GM19397 (cell line): ENCODE data around the gene ANKRD6.

Experiments used
- ATAC-seq: cut with Tn5 transposase; IDR thresholded peaks from one replicate; pipeline ENCODE4 v1.9.1; 2021; ENCODE audit warnings: mild to moderate bottlenecking, moderate library complexity; ENCODE audit not compliant: unreplicated experiment

ANKRD6 gene

GRCh38 chr6:89555806-89556205 is 122.9 kb downstream of the ANKRD6 start:
- no peak for ATAC-seq

DNA sequence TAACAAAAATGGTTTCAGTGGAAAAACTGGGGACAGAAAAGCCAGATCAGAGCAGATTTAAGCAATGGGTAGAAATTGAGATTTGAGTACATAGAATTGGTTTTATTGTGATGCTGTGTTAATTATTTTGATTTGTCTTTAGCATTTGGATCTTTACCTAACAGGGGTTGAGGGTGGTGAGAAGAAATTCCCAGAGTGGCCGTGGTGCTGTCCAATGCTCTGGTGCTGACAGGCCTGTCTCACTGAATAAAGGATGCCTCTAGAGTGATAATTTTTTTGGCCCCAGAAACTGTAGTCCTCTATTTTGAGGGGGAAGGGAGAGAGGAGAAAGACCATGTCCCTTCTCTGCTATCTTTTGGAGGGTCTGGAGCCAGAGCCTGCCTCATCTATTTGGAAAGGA is 126.5 kb downstream of the ANKRD6 start:
- ATAC-seq = no peak

DNA sequence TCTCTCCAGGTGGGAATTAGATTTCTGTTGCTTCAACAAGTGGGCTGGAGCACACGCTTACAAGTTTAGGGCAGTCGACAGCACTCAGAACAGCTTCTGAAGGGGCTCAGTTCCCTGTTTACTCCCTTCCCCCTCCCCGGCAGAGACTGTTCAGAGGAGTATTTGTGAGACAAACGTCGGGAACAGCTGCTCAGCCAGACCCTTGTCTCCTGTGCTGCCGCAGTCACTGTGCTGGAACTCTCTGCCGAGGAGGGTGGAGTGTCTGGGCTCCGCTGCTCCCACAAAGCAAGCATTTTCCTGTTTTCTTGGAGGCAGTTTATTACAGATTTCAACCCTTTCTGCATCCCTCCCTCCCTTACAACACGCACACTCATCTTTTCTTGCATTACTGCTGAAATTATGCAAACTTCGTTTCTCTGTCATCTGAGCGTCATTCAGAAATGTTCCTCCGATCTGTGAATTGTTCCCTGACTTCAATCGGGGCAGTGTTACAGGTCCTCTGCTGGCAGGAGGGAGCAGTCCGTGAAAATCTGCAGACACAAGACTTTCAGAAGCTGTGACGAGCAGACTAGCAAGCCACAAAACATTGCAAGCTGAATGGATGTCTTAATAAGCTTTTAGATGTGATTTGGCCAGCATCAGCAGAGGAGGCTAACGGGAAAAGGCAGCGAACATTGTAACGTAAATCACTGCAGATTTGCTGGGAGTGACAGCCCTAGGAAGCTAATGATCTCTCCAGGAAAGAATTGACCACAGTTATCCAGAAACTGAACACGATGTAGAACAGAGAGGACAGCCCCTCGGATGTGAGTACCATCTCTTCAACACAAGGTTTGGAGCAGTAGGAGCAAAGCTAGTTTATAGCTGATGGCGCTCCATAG is 129.4 kb downstream of the ANKRD6 start:
- no peak for ATAC-seq

GRCh38 chr6:89563866-89564265 is 130.9 kb downstream of the ANKRD6 start:
- no peak for ATAC-seq

DNA sequence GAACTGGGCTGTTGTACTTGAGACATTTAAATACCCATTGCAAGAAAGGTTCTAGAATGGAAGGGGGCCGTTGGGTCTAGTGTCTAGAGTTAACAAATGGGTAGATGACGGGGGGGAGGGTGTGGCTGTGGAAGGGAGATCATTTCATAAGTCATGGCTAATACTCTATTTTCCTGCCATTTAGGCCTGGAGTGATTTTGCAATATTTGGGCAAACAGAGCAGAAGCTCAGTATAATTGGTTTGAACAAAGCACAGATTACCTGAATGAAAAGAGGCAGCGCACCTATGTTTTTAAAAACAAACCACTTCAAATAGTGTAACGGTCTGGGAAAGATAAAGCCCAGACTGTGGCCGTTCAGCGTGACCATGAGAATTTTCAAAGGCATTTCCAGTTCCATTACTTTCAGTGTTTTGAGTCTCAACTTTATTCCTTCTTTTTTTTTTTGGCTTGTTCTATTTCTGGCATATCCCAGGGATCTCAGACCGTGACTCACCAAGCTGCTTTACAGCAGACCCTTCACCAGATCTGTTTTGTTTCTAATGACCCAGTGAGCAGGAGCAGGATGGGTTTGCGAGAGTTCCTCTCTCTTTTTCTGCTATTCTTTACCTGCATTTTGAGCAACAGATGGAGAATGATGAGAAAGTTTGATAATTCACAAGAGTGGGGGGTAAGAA is 131.9 kb downstream of the ANKRD6 start:
- ATAC-seq = no peak

GRCh38 chr6:89566008-89566800 is 133.3 kb downstream of the ANKRD6 start:
- ATAC-seq = no peak

- no peak for ATAC-seq
These were observed 134.1 kb downstream of the ANKRD6 start for GRCh38 chr6:89566930-89567629.

DNA sequence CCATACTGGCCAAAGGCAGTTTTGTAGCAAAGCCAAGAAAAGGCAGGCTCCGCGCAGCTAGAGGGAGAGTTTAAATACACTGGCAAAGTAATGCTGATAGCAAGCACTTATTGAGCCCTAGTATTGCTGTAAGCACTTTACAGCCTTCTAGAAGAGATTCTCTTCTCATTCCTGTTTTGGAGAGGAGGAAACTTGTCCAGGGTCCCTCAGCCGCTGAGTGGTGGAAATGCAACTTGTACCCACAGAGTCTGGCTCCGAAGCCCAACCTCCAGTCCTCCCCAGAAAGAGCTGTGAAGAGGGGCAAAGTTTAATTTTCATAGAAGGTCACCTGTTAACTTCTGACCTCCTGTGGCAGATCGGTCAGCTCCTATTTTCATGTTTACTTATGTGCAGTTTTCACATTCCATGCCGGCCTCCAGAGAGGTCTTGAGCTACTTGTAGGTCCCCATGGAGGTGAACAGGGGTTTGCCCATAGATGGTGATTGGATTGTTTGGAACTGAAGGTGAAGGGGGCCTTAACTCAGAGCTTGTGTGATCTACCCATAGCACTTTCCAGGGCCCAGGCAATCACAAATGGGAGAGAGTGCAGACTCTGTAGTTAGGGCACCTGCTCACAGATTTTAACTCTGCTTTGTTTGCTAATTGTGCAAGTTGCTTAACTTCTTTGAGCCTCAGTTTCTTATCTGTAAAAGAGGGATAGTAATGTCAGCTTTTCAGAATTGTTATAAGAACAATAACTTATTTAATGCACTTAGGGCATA is 134.9 kb downstream of the ANKRD6 start:
- ATAC-seq = no peak

GRCh38 chr6:89574910-89575561 is 142.1 kb downstream of the ANKRD6 start:
- ATAC-seq = no peak

- ATAC-seq = no peak
These were observed 142.6 kb downstream of the ANKRD6 start for GRCh38 chr6:89575562-89575960.

DNA sequence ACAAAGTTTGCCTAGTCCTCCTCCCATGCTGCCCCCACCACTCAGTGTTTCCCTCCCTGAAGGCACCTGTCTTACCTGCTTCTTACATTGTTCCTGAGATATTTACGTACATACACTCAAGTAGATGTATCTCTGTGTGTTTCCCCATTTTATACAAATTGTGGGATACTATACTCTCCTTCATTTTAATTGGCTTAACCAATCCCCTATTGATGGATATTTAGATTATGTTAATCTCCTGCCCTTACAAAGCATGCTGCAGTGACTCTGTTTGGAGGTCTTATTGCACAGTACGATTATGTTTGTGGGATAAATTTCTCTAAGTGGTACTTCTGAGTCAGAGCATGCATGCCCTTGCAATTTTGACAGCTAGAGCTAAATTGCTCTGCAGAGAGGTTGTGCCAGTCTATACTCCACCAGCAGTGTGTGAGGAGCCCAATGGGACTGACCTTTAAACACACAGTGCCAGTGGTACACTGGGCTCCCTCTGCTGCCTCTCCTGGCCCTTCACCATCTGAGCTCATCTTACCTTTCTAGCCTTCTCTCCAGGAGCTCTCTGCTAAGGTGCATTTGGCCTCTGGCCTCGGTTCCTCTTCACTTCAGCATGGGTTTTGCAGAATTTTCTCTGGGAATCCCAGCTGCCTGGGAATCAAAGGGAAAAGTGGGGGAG is 148.2 kb downstream of the ANKRD6 start:
- no peak for ATAC-seq

DNA sequence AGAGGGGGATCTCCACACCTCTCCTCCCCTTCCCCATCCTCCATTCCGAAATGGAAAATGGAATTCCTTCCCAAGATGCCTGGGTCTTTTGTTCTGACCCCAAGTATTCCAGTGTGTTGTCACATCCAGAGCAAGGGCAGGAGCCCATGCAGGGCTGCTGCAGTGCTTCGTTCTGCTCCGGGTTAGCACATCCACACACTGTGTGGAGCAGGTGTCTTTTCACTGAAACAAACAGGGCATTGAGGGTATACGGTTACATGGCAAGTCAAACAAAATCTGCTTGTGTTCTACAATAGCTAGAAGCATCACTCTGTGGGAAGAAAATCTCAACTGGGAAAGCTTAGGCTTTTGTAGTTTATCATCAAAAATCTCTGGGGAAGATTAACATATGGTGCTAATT is 148.7 kb downstream of the ANKRD6 start:
- ATAC-seq = no peak

DNA sequence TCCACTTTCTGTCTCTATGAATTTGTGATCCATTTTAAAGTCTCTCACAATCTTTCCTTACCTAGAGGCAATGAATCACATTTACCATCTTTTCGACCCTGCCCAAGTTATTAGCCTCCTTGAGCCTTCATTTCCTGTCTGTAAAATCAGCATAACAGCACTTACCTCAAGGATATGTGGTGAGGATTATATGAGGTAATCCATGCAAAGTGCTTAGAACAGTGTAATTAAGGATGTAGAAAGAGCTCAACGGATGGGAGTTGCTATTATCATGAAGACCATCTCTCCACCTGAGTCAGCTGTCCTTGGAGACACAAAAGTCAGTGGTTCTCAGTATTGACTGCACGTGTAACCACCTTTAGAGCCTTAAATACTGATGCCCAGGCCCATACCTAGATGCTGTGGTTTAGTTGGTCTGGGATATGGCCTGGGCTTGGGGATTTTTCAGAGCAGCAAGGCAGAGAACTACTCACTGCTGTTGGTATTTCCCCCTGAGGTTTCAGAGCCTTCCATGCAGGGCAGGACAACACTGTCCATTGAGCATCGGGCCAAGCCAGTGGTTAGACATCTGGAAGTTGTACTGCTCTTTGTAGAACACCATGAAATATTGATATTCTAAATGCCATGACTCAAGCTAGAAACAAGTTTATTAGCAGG is 149.8 kb downstream of the ANKRD6 start:
- ATAC-seq = no peak

DNA sequence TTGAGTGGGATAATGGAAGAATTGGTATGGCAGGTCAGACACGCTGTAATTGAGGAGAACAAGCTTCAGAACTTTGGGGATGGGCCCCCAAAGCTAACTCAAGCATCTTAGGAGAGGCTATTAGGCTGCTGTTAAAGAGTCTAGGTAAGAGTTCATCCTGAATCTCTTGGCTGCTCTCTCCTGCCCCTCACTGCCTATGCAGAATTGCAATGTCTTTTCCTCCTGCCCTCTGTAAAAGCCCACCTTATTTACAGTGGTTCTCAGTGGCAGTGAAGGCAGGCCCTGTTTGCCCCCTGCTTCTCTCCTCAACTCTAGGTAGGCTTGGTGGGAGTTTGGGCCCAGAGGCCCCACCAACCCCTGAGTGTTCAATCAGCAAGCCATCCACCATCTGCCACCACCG is 150.6 kb downstream of the ANKRD6 start:
- no peak for ATAC-seq

DNA sequence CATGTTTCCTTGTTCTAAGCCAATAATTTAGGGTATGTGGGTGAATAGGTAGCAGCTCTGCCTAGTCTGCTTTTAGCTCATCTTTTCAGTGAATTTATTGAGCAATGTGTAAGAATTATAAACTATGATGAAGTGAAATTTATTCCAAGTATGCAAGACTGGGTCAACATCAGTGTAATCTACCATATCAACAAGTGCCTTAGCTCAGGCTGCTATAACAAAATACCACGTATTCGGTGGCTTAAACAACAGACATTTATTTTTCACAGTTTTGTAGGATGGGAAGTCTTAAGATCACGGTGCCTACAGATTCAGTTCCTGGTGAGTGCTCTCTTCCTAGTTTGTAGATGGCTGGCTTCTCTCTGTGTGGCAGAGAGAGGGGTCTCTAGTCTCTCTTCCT is 151.6 kb downstream of the ANKRD6 start:
- ATAC-seq = no peak

DNA sequence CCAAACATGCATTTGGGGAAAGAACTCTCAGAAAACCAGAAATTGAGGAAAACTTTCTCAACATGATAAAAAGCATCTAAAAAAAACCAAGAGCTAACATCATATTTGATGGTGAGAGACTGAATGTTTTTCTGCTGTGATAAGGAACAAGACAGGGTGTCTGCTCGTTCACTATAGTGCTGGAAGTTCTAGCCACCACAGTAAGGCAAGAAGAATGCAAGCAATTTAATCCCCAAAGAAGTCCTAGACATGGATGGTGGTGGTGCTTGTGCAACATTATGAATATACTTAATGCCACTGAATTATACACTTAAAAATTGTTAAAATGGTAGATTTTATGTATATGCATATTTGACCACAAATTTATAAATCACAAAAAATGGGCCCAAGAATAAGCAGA is 152.2 kb downstream of the ANKRD6 start:
- no peak for ATAC-seq

- no peak for ATAC-seq
These were observed 156.5 kb downstream of the ANKRD6 start for GRCh38 chr6:89589297-89590025.

GRCh38 chr6:89590133-89590532 is 157.2 kb downstream of the ANKRD6 start:
- ATAC-seq = no peak
